ENCODE results near the gene FGD2.
A peak's percentile ranks its signal among the peaks of the same experiment; 100 is the strongest.

Gene FGD2

DNA sequence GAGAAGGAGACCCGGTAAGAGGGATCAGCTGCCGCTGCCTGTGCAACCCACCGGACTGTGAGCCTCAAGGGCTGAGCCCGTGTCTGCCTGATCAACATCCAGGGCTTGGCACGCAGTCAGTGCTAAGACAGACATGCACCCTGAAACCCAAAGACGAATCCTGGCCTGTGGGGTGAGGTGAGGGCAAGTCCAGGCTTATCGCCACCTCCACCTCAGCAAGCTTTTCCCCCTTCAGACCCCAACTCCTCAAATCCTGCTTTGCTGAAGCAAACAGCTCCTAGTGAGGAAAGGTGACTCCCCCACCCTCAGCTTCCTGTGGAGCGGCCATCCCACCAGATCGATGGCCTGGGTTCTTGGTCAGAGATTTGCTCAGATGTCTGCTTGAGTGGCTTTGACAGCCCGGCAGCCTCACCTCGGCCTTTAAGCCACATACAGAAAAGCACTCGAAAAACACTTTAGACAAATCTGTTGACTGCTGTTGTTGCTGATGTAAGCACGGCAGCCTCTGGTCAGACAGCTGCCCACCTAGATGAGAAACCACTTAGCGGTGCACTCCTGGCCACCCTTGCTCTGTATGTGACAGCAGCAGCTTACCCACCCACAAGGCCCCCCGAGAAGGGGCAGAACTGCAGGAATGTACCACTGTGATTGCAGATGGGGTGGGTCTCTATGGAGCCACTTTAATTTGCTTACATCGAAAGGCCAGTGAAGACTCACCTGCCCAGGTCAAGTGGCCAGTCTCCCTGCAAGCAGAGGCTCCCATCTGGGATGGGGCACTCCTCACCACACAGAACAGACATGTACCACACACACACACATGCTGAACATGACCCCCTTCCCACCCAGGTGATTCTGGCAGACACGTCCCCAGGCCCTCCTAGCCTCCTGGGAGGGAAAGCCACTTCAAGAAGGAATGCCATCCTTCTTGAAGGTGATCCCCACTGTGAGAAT lies 34.3 kb upstream of the FGD2 start:
- no peak overlapping the region for H3K27ac ChIP-seq

DNA sequence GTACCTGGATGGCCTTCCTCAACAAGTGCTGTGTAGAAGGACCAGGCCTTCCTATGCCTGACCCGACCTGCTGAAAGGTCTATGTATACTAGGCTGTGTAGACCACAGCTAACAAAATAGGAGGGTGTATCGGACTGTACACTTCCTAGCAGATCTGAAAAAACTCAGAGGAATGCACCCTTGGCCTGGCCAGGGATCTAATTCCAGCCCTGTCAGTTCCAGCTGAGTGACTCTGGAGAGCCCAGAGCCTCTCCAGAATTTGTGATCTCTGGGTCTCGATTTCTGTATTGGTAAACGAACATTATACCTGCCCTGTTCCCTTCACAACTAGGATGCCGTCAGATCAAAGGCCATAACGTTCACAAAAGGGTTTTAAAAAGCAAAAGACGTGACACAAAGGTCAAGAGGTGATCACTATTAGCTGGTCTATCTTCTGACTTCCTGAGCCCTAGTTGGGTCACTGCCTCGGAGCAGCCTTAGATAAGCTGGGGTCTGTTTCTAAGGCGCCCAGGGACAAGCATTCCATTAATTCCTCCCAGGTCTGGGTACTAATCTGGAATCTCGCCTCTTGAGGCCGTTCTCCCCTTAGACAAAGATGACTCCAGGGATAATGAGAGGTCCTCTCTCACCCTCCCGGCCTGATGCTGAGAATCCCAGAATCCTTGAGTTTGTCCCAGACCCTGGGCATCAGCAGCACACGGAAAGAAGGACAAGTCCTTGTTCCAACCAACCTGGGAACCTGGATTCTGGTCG lies 33.4 kb upstream of the FGD2 start:
- H3K27ac ChIP-seq: no peak overlapping the region
- no peak for DNase-seq (ENCODE audit: low read depth, low spot score)

More for the DNA sequence above, 34.3 kb upstream of the FGD2 start:
- no peak for DNase-seq (ENCODE audit: low read depth, low spot score)

DNA sequence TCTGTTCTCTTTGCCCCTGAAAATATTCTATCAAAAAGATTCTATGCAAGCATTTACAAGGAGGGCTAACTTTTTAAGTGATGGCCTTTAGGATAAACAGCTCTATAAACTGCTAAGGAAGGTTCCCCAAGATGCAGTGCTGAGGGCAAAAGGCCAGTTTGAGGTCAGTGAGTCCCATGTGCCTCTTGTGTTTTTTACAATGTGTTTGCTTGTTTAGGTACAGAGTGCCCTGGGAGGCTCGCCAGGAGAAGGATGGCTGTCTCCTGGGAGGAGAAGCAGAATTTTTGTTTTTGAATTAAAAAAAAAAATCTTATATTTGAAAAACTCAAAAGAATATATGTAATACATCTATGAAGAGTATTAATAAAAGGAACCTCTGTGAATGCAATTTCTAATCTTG lies 32.3 kb upstream of the FGD2 start:
- H3K27ac ChIP-seq: no peak overlapping the region
- DNase-seq (ENCODE audit: low read depth, low spot score): no peak

DNA sequence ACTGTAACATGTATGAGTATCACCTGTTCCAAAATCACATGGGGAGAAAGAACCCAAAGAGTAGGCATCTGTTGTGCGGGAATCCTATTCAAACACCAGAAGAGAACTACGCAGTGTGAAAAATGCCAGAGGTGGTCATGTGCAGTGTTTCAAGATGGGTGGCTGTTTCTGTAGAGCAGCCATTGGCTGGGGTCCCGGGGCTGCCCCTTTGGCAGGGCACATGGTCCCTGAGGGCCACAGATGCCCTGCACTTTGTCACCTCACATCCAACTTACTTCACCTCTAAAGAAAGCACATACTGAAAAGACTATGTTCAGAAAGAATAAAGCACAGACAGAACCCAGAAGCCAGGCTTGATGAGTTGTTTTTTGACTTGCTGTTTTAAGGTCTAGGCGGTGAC lies 31.8 kb upstream of the FGD2 start:
- no peak for DNase-seq (ENCODE audit: low read depth, low spot score)
- no peak overlapping the region for H3K27ac ChIP-seq

DNA sequence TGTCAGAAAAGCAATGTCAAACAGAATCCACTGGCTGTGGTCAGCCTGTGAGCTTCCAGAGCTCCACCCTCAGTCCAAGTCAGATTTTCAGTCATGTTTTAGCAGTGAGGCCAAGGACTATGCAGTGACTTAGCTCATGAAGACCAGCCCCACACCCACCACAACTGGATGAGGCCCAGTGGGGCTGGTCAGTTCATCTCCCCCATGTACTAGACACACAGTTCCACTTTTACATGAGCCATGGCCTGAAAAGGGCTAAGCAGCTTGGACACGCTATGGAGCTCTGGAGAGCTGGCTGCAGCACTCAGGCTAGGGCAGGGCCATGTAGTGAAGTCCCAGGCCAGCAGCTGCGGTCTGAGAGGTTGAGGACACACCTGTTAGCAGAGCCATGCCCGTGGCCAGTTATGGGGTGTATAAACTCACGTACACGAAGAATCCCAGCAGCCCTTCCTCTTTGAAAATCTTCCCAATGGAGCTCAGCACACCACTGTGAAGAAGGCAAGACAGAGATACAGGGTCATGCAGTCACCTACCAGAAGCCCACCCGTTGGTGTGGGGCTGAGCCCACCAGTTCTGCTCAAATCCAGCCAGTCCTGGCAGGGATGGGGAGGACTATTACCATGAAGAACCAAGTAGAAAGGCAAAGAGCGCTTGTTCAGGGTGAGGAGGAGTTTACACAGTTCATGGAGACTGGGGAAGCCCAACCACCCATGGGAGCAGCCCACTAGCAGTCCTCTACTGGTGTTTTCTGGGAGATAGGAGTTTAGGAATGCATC lies 30.0 kb upstream of the FGD2 start:
- no peak for DNase-seq (ENCODE audit: low read depth, low spot score)
- no peak overlapping the region for H3K27ac ChIP-seq

DNA sequence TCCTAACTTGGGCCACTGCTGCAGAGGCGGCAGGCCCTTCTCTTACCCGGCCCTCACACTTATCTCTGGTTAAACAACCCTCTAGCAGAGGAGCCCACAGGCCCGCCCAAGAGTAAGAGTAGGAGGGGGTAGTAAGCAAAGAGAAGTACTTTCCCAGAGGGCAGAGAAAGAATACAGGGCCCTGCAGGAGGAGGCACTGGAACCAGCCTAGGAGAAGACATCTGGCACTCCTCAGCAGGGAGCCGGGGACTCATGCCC lies 29.5 kb upstream of the FGD2 start:
- no peak for DNase-seq (ENCODE audit: low read depth, low spot score)
- no peak overlapping the region for H3K27ac ChIP-seq

DNA sequence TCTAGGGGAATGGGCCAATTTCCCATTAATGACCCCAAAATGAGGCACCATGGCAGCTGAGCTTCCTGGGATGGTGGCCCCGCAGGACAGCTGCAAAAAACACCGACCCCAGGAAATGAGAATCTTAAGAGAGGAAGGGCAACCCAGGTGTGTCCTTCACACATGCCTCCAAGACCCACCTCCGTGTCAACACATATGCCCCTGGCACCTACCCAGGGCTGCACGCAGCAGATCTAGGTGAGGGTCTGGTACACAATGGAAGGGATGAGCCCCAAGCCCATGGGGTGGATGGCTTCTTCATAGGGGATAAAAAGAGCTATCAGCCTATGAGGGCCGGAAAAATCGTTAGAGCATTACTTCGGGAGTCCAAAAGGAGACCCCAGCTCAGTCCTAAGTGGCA lies 28.9 kb upstream of the FGD2 start:
- no peak overlapping the region for H3K27ac ChIP-seq
- DNase-seq (ENCODE audit: low read depth, low spot score): no peak

DNA sequence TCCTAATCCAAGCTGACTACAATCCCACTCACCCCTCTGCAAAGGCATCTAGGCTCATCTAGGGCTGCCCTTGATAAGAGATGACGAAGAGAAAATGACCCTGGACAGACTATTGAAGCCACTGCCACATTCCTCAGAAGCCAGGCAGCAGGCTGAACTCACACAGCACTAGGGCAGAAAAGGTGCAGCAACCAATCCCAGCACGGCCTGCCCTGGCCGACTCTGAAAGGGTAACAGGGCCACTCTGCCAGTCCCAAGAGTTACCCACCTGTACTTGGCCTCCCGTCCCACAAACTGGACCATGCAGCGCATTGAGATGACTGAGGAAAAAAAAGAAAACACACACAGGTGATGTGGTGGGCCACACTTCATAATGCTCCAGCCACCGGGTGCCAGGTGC lies 28.5 kb upstream of the FGD2 start:
- H3K27ac ChIP-seq: no peak overlapping the region

DNA sequence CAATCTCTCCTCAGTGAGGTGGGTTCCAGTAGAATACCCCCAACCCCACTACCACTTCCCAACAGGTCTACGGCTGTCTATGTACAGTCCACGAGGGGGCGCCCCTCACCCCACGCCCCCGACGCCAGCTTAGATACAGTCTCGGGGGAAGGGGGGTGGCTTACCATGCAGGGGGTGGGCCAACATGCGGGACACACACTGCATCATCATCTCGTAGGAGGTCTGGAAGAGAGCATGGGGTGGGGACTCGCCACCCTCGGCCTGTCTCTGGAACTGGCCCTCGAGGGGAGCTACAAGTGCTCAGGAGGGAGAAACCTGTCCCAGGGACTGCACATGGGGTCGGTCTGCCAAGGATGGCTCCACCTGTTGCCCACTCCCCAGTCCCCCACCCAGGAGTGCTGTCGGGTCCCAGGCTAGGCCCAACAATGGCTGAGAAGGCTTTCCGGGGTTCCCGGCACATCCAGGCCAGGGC lies 27.9 kb upstream of the FGD2 start:
- no peak for DNase-seq (ENCODE audit: low read depth, low spot score)
- H3K27ac ChIP-seq: no peak overlapping the region

More for the DNA sequence above, 28.5 kb upstream of the FGD2 start:
- DNase-seq (ENCODE audit: low read depth, low spot score): no peak

DNA sequence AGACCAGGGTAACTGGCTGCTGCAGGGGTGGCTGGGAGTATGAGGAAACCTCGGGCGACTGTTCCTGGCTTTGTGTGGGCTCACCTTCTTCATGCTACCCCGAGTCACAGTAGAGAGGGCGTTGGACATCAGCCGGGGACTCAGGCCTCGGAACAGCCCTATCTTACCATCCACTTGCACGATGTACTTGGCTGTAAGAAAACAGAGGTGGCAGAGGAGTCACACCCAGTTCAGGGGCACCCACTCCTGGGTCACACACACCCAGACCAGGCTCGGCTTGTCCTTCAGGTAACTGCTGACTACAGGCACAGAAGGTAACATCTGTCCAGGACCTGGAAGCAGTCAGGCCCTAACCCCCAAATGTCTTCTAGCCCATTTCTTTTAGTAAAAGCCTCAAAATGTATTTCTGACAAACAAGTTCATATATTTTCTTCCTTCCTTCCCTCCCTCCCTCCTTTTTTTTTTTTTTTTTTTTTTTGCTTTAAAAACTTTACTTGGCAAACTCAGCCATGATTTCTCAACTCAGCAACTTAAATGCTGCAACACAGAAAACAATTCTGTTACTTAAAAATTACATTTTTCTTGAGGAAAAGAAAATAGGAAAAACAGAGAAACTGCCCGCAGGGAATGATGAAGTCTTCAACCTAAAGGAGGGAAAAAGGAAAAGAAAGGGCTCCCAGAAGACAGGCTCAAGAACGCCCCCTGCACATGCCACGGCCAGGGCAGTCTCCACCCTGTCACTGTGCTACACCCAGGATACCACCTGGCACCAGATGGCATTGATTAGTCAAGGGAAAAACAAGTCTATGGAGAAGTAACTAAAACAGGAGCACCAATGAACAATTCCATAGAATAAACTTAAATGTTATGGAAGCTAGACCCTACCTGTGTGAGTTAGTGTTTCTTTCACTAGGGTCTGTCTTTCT lies 26.8 kb upstream of the FGD2 start:
- H3K27ac ChIP-seq: no peak overlapping the region
- no peak for DNase-seq (ENCODE audit: low read depth, low spot score)

DNA sequence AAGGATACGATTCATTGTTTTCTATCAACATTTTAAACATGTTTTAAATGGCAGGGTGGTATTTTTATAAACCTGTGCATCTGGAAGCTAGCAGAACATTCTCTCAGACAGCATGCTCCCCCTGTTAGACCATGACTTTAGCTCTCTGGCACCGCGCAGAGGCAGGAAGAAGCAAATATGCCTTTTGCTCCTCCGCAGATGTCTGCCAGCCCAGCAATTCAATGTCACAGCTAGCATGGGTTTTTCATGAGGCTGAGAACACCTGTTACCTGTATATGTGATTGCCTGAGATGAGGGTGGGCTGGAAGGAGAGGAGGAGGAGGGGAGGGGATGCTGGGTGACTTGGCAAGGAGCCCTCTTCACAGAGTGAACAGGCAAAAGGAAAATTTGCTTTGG lies 26.1 kb upstream of the FGD2 start:
- no peak overlapping the region for H3K27ac ChIP-seq
- DNase-seq (ENCODE audit: low read depth, low spot score): no peak

DNA sequence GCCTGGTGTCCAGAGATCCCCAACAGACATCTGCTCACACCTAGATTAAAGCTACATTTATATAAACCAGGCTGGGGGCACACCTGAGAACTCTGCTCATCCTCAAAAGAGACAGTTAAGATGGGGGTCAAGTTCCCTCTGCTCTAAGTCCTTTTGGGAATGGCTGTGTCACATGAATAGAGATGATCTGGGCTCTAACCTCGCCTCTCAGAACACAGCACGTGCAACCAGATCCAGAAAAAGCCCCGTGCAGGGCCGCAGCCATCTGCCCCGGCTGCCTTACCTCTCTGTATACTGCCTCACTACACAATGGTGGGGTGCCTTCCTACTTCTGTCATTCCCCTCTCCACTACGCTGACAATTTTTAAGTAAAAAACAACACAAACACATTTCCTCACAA lies 25.3 kb upstream of the FGD2 start:
- H3K27ac ChIP-seq: no peak overlapping the region
- DNase-seq (ENCODE audit: low read depth, low spot score): no peak

DNA sequence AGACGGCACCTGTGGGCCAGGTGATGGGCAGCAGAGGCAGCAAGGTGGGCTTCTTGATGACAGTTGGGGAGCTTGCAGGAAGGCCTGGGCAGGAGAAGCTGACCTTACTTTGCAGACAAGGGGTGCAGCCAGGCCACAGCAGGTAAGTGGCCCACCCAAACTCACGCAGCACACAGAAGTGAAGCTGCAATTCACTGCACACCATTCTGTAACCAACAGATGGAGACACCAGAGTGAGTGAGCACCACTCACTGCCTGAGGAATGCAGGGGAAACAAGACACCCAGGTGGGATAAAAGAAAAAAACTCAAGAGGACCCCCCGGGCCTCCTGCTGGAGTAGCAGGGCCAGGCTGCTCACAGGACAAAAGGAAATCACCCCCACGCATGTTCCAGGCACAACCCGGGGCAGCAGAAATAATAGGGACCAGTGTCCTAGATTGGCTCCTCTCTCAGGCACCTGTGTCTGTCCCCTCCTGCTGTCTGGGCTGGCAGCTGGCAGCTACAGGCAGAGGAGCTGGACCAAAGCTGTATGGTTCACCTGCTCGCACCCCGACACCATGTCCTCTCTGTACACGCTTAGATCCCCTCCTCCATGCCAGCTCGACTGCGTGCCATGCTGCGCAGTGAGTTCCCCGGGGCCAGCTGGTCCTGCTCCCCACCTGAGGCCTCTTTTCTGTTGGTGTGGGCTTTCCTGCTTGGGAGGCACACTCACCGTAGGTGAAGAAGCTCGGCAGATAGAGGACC lies 24.4 kb upstream of the FGD2 start:
- no peak for DNase-seq (ENCODE audit: low read depth, low spot score)
- H3K27ac ChIP-seq: no peak overlapping the region

DNA sequence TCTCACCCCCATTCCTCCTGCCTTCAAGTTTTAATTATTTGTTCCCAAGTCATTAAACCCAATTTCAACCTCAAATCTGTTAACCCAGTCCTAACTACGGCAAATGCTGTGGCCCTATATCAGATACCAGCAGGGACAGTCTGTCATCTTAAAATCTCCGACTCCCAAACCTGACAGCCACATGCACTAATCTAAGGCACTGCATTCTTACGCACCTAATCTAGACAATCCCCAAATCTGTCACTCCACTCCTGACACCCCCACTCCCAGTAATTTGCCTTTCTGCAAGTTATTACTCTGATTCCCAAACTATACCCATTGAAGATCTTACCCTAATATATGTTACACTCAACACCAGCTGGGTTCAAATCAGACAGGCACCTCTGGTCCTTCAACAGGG lies 21.9 kb upstream of the FGD2 start:
- DNase-seq (ENCODE audit: low read depth, low spot score): no peak
- H3K27ac ChIP-seq: no peak overlapping the region

DNA sequence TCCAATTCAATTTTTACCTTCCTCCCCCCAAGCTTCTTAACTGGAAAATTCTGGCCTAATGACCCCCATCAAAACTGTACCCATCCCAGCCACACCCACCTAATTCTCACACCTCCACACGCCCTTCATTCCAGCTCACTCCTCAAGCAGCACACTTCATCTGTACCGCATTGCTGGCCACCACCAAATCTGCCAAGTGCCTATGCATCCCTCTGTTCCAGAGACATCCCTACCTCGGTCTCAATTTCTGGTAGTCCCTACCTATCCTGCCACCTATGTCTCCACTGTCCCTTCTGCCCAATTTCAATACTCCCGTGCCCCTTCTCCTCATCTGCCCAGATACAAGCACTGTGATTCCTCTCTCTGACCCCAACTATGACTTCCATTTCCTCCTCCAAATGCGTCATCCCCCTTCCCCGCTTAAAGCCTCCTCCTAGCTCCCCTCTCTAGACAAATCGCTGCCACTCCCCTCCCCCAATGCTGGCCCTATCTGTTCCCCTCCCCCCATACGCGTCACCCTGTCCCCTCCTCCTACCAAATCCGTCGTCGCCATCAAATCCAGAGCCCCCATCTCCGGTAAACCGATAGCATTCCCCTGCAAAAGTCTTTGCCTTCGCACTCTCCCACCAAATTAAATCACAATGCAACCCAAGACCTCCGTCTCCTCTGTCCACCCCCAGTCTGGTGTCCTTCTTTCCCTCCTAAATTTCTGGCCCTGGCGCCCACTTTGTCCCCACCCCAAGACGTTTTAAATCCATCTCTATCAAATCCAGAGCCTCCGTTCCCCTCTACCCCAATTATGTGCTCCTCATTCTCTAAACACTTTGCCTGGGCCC lies 20.7 kb upstream of the FGD2 start:
- DNase-seq (ENCODE audit: low read depth, low spot score): no peak
- H3K27ac ChIP-seq: peak overlapping the region; percentile 47

DNA sequence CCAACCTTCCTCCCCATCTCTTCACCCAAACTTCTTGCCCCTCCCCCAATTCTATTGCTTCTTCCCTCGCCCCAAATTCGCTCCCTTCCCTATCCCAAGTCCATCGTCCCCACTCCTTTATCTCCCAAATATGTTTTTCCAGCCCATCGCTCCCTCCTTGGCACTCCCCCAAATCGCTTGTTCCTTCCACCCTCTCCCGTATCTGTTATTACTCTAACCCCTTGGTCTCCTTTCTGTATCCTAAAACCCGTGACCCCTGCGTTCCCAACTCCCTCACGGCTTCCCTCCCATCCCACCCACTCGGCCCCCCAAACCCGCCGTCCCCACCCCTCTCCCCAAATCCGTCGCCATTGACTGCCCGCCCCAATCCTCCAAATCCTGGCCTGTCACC lies 20.0 kb upstream of the FGD2 start:
- DNase-seq (ENCODE audit: low read depth, low spot score): no peak
- H3K27ac ChIP-seq: peak overlapping the region; percentile 47

DNA sequence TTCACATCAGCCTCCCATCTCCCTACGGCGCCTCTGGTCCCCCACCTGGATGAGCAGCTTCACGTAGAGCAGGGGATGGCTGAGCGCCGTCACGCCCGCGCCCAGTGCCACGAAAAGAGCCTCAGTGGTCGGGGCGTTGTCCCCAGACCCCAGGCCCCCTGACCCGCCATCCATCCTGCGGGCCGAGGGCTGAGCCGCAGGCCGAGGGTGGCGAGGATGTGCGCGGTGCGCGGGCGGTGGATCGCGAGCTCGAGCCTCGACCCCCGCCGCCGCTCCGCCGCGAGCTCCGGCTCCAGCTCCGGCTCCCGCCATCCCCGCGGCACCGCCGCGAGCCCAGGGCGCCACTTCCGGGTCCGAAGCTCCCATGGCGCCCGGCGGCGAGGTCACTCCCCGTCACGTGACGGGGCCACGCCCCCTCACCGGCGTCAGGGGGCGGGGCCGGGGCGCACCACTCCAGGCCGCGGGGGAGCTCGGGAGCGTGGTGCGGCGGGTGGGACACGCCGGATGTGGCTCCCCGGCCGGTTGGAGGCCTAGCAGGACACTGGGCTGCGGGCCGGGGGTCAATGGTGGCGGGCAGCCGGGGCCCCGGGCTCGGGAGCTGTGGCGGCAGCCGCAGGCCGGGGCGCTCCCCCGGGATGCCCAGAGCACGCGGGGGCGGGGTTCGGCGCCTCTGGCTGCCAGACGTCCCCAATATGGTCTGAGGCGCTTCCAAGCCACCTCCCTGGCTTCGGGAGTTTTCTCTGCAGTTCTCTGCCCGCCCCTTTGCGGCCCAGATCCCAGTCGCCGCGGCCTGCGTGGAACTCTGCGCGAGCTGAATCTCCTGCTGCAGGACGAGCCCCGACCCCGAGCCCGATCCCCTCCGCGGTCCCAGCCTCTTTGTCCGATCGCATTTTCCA lies 19.4 kb upstream of the FGD2 start, which contains the start of gene MTCH1:
TSS of gene MTCH1 (minus strand) at position 389 of the 896 bp plus-strand sequence. CDS start at position 366, 23 bp downstream.
- H3K27ac ChIP-seq: peak within 1 kb of the TSS; percentile 47
- DNase-seq (ENCODE audit: low read depth, low spot score): peak; percentile 29

Data from epithelial cell of prostate (primary cell).